SU-DHL-6 (cell line): Measurements from ENCODE around the gene CASK.

Experiments
- EZH2phosphoT487 ChIP-seq: fragments of 200-600 bp; sonication (generic), shearing (Covaris generic); conservative IDR thresholded peaks from 2 replicates; pipeline ENCODE4 v1.6.1; 2018; ENCODE audit warnings: mild to moderate bottlenecking, antibody characterized with exemption, low read length, moderate library complexity, mixed read lengths
- TF ChIP-seq, protein P1 (sequence below): fragments of 200-600 bp; sonication (generic); IDR thresholded peaks from one replicate; pipeline ENCODE4 v1.5.1; 2017; ENCODE audit warnings: antibody characterized with exemption, mild to moderate bottlenecking, low read length, moderate library complexity; ENCODE audit not compliant: insufficient read depth, poor library complexity, severe bottlenecking

DNA sequence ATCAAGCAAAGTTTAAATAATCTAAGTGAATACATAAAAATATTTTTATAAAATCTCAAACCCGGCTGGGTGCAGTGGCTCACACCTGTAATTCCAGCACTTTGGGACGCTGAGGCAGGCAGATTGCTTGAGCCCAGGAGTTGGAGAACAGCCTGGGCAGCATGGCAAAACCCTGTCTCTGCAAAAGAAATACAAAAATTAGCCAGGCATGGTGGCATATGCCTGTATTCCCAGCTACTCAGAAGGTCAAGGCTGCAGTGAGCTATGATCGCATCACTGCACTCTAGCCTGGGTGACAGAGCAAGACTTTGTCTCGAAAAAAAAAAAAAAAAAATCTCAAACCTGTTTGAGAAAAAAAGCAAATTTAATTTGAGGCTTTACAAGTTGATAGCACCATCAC lies 331.4 kb downstream of the CASK start:
- no peak for TF ChIP-seq EZH2phosphoT487
- TF ChIP-seq, protein P1, sequence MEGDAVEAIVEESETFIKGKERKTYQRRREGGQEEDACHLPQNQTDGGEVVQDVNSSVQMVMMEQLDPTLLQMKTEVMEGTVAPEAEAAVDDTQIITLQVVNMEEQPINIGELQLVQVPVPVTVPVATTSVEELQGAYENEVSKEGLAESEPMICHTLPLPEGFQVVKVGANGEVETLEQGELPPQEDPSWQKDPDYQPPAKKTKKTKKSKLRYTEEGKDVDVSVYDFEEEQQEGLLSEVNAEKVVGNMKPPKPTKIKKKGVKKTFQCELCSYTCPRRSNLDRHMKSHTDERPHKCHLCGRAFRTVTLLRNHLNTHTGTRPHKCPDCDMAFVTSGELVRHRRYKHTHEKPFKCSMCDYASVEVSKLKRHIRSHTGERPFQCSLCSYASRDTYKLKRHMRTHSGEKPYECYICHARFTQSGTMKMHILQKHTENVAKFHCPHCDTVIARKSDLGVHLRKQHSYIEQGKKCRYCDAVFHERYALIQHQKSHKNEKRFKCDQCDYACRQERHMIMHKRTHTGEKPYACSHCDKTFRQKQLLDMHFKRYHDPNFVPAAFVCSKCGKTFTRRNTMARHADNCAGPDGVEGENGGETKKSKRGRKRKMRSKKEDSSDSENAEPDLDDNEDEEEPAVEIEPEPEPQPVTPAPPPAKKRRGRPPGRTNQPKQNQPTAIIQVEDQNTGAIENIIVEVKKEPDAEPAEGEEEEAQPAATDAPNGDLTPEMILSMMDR, result no peak
